ENCODE results near the gene NEDD4L. TPM values are rescaled to one million over a fixed set of nuclear protein-coding genes. Genes with fewer than 3 reads are reported as not detected.
"Not testable (repeated sequence)": the region's sequence is repeated elsewhere in the genome, so short reads cannot be mapped to it uniquely, and the experiment has no call there.

NEDD4L gene
- total and polyA plus RNA-seq, 2 experiments from 2014 or later: 36.2 to 72.3 TPM

GRCh38 chr18:57995331-57995730 lies 48.7 kb upstream of the NEDD4L start (continued):
- no peak for TF ChIP-seq ZNF462 (CRISPR knock-in tag; IDR thresholded peaks at IDR 0.05)
- TF ChIP-seq JUNB (IDR thresholded peaks at IDR 0.05; ENCODE audit: unreplicated experiment): no peak
- TF ChIP-seq, protein P1, sequence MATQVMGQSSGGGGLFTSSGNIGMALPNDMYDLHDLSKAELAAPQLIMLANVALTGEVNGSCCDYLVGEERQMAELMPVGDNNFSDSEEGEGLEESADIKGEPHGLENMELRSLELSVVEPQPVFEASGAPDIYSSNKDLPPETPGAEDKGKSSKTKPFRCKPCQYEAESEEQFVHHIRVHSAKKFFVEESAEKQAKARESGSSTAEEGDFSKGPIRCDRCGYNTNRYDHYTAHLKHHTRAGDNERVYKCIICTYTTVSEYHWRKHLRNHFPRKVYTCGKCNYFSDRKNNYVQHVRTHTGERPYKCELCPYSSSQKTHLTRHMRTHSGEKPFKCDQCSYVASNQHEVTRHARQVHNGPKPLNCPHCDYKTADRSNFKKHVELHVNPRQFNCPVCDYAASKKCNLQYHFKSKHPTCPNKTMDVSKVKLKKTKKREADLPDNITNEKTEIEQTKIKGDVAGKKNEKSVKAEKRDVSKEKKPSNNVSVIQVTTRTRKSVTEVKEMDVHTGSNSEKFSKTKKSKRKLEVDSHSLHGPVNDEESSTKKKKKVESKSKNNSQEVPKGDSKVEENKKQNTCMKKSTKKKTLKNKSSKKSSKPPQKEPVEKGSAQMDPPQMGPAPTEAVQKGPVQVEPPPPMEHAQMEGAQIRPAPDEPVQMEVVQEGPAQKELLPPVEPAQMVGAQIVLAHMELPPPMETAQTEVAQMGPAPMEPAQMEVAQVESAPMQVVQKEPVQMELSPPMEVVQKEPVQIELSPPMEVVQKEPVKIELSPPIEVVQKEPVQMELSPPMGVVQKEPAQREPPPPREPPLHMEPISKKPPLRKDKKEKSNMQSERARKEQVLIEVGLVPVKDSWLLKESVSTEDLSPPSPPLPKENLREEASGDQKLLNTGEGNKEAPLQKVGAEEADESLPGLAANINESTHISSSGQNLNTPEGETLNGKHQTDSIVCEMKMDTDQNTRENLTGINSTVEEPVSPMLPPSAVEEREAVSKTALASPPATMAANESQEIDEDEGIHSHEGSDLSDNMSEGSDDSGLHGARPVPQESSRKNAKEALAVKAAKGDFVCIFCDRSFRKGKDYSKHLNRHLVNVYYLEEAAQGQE (IDR thresholded peaks at IDR 0.05; ENCODE audit: unreplicated experiment): no peak
- no peak for TF ChIP-seq NANOG (IDR thresholded peaks at IDR 0.05; ENCODE audit: borderline replicate concordance)
- no peak for TF ChIP-seq ZNF114 (CRISPR knock-in tag; IDR thresholded peaks at IDR 0.05)
- no peak for TF ChIP-seq EZH2phosphoT487 (IDR thresholded peaks at IDR 0.05; ENCODE audit: unreplicated experiment)

DNA sequence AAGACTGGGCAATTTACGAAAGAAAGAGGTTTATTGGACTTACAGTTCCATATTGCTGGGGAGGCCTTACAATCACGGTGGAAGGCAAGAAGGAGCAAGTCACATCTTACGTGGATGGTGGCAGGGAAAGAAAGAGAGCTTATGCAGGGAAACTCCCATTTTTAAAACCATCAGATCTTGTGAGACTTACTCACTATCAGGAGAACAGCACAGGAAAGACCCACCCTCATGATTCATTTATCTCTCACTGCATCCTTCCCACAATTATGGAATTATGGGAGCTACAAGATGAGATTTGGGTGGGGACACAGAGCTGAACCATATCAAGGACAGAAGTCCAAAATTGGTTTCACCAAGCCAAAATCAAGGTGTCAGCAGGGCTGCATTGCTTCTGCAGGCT lies 47.1 kb upstream of the NEDD4L start:
- not testable (repeated sequence) for H3F3A ChIP-seq (replicated peaks; ENCODE audit: low read depth); H3K4me1 Mint-ChIP-seq; H3K9me2 ChIP-seq (ENCODE audit: insufficient read depth); H4K20me1 ChIP-seq (replicated peaks; ENCODE audit: insufficient read depth); H3K27ac ChIP-seq (ENCODE audit: low read depth); H3K79me2 ChIP-seq (replicated peaks; ENCODE audit: insufficient read depth); H3K9me3 Mint-ChIP-seq; H3K4me1 ChIP-seq (ENCODE audit: insufficient read depth); H3K4me3 Mint-ChIP-seq; H3K27me3 Mint-ChIP-seq (ENCODE audit: insufficient read depth, low read depth, poor library complexity); H3K4me3 ChIP-seq; DNase-seq (ENCODE audit: low spot score); H2AFZ ChIP-seq; H3K36me3 Mint-ChIP-seq (ENCODE audit: low read depth); H3K27ac Mint-ChIP-seq; H3K36me3 ChIP-seq (ENCODE audit: insufficient read depth); ATAC-seq; H3K4me2 ChIP-seq; H3K27me3 ChIP-seq (ENCODE audit: insufficient read depth)
